ENCODE measurements around the gene GDPD3. TPM values are rescaled to one million over a fixed set of nuclear protein-coding genes. Genes with fewer than 3 reads are reported as not detected.
"Not testable (repeated sequence)": the region's sequence is repeated elsewhere in the genome, so short reads cannot be mapped to it uniquely, and the experiment has no call there.

The GDPD3 gene
- total RNA-seq, 1 donor from 2014 or later, result 6.4 TPM

DNA sequence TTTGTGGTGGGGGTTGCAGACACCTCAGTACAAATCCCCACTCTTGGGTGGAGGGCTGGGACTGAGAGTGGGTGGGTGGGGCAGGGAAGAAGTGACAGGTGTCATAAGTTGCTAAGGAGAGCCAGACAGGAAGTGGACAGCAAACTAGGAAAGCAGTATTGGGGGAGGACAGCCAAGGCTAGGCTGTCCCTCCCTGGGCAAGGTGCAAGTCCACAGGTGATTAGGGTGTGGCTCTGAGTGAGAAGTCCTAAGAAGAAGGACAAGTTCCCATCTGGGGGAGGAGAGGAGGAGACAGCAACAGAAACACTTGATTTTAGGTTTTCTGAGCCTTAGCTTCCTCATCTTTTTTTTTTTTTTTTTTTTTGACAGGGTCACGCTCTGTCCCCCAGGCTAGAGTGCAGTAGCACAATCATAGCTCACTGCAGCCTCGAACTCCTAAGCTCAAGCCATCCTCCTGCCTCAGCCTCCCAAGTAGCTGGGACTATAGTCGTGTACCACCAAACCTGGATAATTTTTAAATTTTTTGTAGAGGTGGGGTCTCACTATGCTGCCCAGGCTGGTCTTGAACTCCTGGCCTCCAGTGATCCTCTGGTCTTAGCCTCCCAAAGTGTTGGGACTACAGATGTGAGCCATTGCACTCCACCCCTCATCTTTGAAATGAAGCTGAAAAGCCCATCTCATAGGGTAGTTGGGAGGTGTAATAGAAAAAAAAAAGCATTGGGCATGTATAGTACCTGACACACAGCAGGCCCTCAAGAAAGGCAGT lies 7.2 kb upstream of the GDPD3 start:
- intact Hi-C loops (cut with micrococcal nuclease), result loop anchor here (5.0 kb wide), 1 partner anchor 287 kb away; the partner anchor contains the start of gene ZNF771
- H3K27me3 Mint-ChIP-seq (ENCODE audit: low read depth), result no peaks in the 10 kb centered on the region
- H3K9me3 Mint-ChIP-seq, result no peaks in the 10 kb centered on the region
- H3K4me3 Mint-ChIP-seq (ENCODE audit: low read depth), result no peak overlapping the region
- DNase-seq (ENCODE audit: low spot score), result no peak
- H3K27ac Mint-ChIP-seq, result no peak overlapping the region
- H3K36me3 Mint-ChIP-seq (ENCODE audit: low read depth), result peaks cover 19% of the 10 kb centered on the region
- H3K4me1 Mint-ChIP-seq (ENCODE audit: low read depth), result peaks cover 19% of the 10 kb centered on the region

DNA sequence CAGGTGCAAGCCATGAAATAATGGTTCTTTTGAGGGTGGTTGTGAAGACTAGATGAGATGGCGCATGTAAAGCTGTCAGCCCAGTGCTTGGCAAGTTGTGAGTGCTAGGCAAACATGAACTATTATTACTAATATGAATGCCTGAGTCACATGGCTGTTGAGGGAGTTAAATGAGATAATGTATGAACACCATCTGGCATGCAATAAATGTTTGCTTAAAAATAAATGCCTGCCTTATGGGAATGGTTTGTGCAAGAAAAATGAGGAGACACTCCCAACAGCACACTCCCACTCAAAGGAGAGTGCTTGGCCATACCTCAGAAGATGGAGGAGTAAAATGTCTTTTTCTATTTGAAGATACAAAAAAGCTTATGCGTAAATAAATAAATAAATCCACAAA lies 6.1 kb upstream of the GDPD3 start:
- no peak overlapping the region for H3K4me3 Mint-ChIP-seq (ENCODE audit: low read depth)
- no peak overlapping the region for H3K27ac Mint-ChIP-seq
- H3K27me3 Mint-ChIP-seq (ENCODE audit: low read depth), result no peaks in the 10 kb centered on the region
- intact Hi-C loops (cut with micrococcal nuclease), result no loop called here
- H3K36me3 Mint-ChIP-seq (ENCODE audit: low read depth), result peaks cover 19% of the 10 kb centered on the region
- DNase-seq (ENCODE audit: low spot score), result no peak
- H3K4me1 Mint-ChIP-seq (ENCODE audit: low read depth), result peaks cover 19% of the 10 kb centered on the region
- no peaks in the 10 kb centered on the region for H3K9me3 Mint-ChIP-seq

- Mint-ChIP-seq H3K4me1 (ENCODE audit: low read depth) (peaks cover 18% of the 10 kb centered on the region), H3K4me3 (ENCODE audit: low read depth) (no peak overlapping the region), H3K9me3 (no peaks in the 10 kb centered on the region), H3K27ac (no peak overlapping the region), H3K27me3 (ENCODE audit: low read depth) (no peaks in the 10 kb centered on the region), H3K36me3 (ENCODE audit: low read depth) (peaks cover 26% of the 10 kb centered on the region)
- no peak for DNase-seq (ENCODE audit: low spot score)
- intact Hi-C loops (cut with micrococcal nuclease), result no loop called here
These were observed 4.4 kb upstream of the GDPD3 start for GRCh38 chr16:30117768-30118167.

GRCh38 chr16:30116291-30117207 lies 3.2 kb upstream of the GDPD3 start:
- Mint-ChIP-seq H3K27me3 (ENCODE audit: low read depth) (no peaks in the 10 kb centered on the region), H3K4me1 (ENCODE audit: low read depth) (peaks cover 12% of the 10 kb centered on the region), H3K4me3 (ENCODE audit: low read depth) (no peak overlapping the region), H3K27ac (no peak overlapping the region), H3K9me3 (no peaks in the 10 kb centered on the region), H3K36me3 (ENCODE audit: low read depth) (peaks cover 28% of the 10 kb centered on the region)
- no peak for DNase-seq (ENCODE audit: low spot score)
- intact Hi-C loops (cut with micrococcal nuclease), result no loop called here

DNA sequence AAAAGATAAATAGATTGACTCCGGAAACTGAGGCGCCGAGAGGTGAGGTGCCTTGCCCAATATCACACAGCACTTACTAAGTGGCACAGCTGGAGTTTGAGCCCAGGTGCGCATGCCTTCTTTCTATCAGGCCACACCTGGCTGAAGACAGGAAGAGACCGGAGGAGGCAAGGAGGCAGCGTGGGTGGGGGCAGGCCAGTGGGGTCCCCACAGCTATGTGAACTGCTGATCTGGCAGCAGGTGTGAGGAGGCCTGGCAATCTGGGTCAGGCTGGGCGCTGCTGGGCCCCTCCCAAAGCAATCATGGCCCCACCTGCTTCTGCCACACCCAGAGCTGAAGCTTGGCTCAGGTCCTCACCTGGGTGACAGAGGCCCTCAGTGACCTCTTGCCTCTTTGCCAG lies 1.9 kb upstream of the GDPD3 start:
- no peaks in the 10 kb centered on the region for H3K27me3 Mint-ChIP-seq (ENCODE audit: low read depth)
- intact Hi-C loops (cut with micrococcal nuclease), result no loop called here
- H3K27ac Mint-ChIP-seq, result no peak overlapping the region
- H3K4me3 Mint-ChIP-seq (ENCODE audit: low read depth), result no peak overlapping the region
- peaks cover 7% of the 10 kb centered on the region for H3K4me1 Mint-ChIP-seq (ENCODE audit: low read depth)
- H3K9me3 Mint-ChIP-seq, result no peaks in the 10 kb centered on the region
- peaks cover 32% of the 10 kb centered on the region for H3K36me3 Mint-ChIP-seq (ENCODE audit: low read depth)
- no peak for DNase-seq (ENCODE audit: low spot score)

- H3K4me3 Mint-ChIP-seq (ENCODE audit: low read depth); intact Hi-C loops (cut with micrococcal nuclease): not testable (repeated sequence)
These were observed 1.5 kb upstream of the GDPD3 start for GRCh38 chr16:30114833-30115232.

DNA sequence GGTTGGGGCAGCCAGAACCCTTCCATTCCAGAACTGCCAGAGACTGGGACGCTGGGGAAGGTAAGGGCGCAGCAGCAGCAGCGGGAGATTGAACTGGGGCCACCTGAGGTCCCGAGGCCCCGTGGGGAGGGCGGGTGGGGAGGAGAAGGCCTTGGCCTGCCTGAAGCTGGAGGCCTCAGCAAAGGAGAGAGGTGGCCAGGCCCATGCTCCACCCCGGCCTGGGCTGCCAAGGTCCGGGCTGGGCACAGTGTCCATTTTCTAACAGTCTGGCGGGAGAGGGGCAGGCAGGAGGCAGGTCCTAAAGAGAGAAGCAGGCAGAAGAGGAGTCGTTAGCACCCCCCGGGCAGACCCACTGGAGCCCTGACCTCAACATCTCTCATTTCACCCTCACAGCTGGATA lies 1.1 kb upstream of the GDPD3 start:
- intact Hi-C loops (cut with micrococcal nuclease), result no loop called here
- Mint-ChIP-seq H3K9me3 (no peaks in the 10 kb centered on the region), H3K27me3 (ENCODE audit: low read depth) (no peaks in the 10 kb centered on the region), H3K4me1 (ENCODE audit: low read depth) (peaks cover 3% of the 10 kb centered on the region), H3K4me3 (ENCODE audit: low read depth) (no peak overlapping the region), H3K36me3 (ENCODE audit: low read depth) (peaks cover 30% of the 10 kb centered on the region), H3K27ac (no peak overlapping the region)
- no peak for DNase-seq (ENCODE audit: low spot score)

More at GRCh38 chr16:30114833-30115232, 1.5 kb upstream of the GDPD3 start:
- DNase-seq (ENCODE audit: low spot score); H3K4me1 Mint-ChIP-seq (ENCODE audit: low read depth); H3K27ac Mint-ChIP-seq; H3K9me3 Mint-ChIP-seq; H3K27me3 Mint-ChIP-seq (ENCODE audit: low read depth): not testable (repeated sequence)
- H3K36me3 Mint-ChIP-seq (ENCODE audit: low read depth), result peaks cover 32% of the 10 kb centered on the region

GRCh38 chr16:30113711-30114333 lies 485 bp upstream of the GDPD3 start:
- Mint-ChIP-seq H3K27me3 (ENCODE audit: low read depth) (no peaks in the 10 kb centered on the region), H3K36me3 (ENCODE audit: low read depth) (peaks cover 26% of the 10 kb centered on the region), H3K4me3 (ENCODE audit: low read depth) (no peak overlapping the region), H3K9me3 (no peaks in the 10 kb centered on the region), H3K27ac (no peak overlapping the region), H3K4me1 (ENCODE audit: low read depth) (no peaks in the 10 kb centered on the region)
- DNase-seq (ENCODE audit: low spot score), result no peak
- intact Hi-C loops (cut with micrococcal nuclease), result no loop called here

DNA sequence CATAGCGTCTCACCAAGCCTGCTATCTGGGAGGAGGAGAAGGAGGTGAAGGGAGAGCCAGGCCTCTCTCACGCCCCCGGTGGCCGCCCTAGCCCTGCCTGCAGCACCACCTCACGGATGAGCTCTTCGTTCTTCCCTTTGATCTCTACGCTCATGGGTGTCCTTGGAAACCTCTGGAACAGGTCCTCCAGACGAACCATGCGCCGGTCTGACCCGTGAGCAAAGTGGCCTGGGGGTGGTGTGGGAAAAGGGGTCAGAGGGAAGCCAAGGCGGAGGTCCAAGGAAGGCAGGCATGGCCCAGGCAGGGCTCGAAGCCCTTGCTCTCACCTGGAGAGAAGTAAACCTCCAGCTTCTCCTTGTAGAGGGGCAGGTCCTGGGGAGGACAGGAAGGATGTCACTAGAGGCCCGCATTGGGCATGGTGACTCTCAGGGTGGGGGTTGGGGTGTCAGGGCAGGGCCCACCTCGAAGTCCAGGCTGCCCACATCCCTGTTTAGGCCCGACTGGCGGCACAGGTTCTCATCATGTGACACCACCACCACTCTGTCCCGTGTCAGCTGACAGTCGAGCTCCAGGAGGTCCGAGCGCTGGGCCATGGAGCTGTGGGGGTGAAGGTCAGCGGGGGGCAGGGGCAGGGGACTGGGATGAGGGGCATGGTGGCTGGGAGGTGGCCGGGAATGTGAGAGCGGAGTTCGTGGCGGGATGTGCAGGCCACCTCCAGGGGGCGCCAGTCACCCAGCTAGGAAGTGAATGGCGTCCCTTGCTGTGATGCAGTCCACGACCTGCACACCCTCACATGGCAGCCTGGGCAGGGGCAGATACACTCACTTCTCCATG lies 923 bp downstream of the GDPD3 start:
- H3K4me1 Mint-ChIP-seq (ENCODE audit: low read depth), result no peaks in the 10 kb centered on the region
- DNase-seq (ENCODE audit: low spot score), result peak; percentile 53
- no peak overlapping the region for H3K27ac Mint-ChIP-seq
- peaks cover 27% of the 10 kb centered on the region for H3K36me3 Mint-ChIP-seq (ENCODE audit: low read depth)
- no peaks in the 10 kb centered on the region for H3K9me3 Mint-ChIP-seq
- no peaks in the 10 kb centered on the region for H3K27me3 Mint-ChIP-seq (ENCODE audit: low read depth)
- H3K4me3 Mint-ChIP-seq (ENCODE audit: low read depth), result no peak overlapping the region
- intact Hi-C loops (cut with micrococcal nuclease), result no loop called here

DNA sequence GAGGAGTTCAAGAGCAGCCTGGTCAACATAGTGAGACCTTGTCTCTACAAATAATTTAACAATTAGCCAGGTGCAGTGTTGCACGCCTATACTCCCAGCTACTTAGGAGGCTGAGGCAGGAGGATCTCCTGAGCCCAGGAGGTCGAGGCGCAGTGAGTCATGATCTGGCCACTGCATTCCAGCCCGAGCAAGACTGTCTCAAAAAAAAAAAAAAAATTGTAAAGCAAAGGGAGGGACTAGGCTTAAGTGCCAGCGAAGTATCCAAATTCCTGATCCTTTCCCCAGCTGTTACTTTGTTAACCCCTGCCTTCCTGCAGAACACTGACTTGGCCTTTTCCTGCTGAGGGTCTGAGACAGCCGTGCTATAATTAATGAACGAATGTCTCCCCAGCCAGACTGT lies 2.7 kb downstream of the GDPD3 start:
- Mint-ChIP-seq H3K27ac (no peak overlapping the region), H3K36me3 (ENCODE audit: low read depth) (peaks cover 32% of the 10 kb centered on the region)

DNA sequence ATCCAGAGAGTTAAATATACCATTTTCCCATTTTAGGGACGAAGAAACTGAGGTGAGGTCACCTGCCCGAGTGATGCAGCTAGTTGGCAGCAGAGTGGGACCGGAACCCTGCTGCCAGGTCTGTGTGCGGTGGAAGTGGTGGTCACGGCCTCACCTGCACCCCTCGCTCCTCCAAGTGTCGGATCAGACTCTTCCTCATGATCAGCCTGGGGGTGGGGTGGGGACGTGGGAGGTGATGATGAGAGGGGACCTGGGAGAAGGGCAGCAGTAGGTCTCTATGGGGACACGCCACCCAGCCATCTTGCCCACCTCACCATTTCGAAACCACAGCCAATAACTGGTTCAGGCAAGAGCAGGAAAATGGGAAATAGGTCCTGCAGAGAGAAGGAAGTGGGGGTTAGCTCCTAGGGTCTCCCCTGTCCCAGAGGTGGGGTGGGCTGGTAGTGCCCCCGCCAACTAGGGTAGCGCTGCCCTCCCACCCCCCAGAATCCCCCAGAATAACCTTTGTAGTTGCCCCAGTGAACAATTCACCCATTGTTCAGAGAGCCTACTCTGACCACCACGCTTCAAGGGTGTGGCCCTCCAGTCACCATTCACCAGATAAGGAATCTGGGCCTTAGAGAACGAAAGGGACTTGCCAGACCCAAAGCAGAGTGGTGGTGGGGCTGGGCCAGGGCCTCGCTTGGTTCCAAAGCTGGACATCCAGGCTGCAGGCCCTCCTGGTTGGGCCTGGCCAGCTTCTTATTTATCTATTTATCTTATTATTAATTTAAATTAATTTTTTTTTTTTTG lies 5.1 kb downstream of the GDPD3 start:
- H3K36me3 Mint-ChIP-seq (ENCODE audit: low read depth), result peaks cover 42% of the 10 kb centered on the region
- H3K27ac Mint-ChIP-seq, result no peak overlapping the region
- no peaks in the 10 kb centered on the region for H3K9me3 Mint-ChIP-seq
- no peaks in the 10 kb centered on the region for H3K4me1 Mint-ChIP-seq (ENCODE audit: low read depth)
- H3K27me3 Mint-ChIP-seq (ENCODE audit: low read depth), result no peaks in the 10 kb centered on the region
- H3K4me3 Mint-ChIP-seq (ENCODE audit: low read depth), result no peak overlapping the region
- intact Hi-C loops (cut with micrococcal nuclease), result no loop called here
- no peak for DNase-seq (ENCODE audit: low spot score)

More for the DNA sequence above, 2.7 kb downstream of the GDPD3 start:
- no peak overlapping the region for H3K4me3 Mint-ChIP-seq (ENCODE audit: low read depth)
- intact Hi-C loops (cut with micrococcal nuclease), result no loop called here
- no peaks in the 10 kb centered on the region for H3K9me3 Mint-ChIP-seq
- no peaks in the 10 kb centered on the region for H3K27me3 Mint-ChIP-seq (ENCODE audit: low read depth)
- no peak for DNase-seq (ENCODE audit: low spot score)
- H3K4me1 Mint-ChIP-seq (ENCODE audit: low read depth), result no peaks in the 10 kb centered on the region

All from activated T-helper 2 cell treated with anti-CD3 and anti-CD28 coated beads, Interferon-gamma antibody, Interleukin-2, Interleukin-4, amounts not matched to agents 10 μg/mL and 5 μg/mL and 100 μg/mL, durations not matched to agents 14 hours and 24 hours and 36 hours (primary cell).